GM18508 (cell line): ENCODE measurements around the gene UMAD1.

Experiments
- ATAC-seq: cut with Tn5 transposase; IDR thresholded peaks from one replicate; pipeline ENCODE4 v1.9.1; 2021; ENCODE audit warnings: moderate number of reproducible peaks; ENCODE audit not compliant: insufficient read depth, unreplicated experiment

Gene UMAD1

DNA sequence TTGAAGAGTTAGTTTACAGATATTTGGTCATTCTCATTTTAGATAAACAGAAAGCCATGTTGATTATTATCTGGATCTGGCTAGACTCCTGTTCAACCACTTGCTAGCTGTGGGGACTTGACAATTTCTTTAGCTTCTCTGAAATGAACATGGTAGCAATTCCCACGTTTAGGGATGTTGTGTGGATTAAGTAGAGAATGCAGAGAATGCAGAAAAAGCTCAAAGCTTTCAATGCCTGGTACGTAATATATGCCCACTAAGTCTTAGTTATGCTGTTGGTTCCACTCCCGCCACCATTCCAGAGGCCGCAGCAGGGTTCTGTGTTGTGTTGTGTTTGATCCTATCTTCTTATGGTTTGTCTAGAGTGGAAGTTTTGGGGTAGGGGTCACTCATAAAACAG, 117.0 kb downstream of the UMAD1 start:
- ATAC-seq: no peak

DNA sequence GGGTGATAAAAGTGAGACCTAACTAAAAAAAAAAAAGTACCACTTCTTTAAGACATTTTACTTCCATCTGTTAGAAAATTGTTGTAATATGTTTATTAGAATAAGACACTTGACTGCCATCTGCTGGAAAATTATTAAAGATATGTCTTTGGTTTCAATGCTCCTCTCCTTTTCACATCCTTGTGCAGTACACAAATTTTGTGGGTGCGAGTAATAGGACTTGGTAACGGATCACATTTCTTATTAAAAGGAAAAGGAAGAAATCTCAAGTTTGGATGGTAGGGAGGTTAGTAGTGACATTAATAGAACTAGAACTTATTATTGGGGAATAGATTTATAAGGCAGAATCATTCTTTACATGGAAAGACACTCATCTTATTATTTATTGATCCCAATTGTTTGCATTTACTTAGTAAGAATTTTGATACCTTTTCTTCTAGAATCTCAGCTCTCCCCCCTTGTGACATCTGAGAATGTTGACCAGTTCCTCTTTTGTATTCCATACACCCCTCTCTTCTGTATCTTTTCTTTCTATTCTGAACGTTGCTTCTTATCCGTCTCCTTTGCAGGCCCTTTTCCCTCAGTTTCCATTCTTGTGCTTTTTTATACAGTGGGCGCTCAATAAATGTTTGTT, 120.9 kb downstream of the UMAD1 start:
- no peak for ATAC-seq

DNA sequence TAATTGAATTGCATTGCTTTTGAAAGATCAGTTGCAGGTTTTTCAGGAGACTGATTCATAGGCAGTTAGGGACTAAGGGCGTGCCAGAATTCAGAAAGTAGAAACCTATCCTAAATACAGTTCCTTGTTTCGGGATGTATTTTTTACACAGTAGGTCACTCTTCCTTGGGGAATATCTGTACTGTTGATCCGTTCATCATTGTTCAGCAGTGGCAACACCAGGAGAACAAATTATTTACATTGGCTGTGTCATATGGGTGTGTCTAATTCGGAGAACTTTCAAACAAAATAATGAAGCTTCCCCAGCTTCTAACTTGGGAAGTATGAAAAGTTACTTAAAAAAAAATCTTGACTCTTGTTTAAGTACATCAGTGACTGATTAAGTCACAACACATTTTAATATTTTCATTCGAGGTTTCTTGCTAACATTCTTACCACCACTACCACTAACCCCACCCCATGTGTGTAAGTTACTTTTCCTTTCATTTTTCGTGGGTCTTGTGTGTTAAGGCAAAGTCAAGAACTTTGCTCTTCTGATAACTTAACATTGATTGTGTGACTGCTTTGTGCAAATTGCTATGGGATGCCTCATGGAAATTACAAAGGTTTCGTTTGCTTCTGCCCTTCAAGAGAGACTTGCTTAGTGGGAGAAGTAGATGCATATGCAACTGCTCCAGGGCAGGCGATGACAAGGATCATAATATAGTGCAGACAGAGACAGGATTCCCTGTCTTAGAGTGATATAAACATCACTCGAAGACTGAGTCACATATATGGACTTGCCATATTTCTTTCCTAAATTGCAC, 121.6 kb downstream of the UMAD1 start:
- peak; percentile 39 for ATAC-seq

DNA sequence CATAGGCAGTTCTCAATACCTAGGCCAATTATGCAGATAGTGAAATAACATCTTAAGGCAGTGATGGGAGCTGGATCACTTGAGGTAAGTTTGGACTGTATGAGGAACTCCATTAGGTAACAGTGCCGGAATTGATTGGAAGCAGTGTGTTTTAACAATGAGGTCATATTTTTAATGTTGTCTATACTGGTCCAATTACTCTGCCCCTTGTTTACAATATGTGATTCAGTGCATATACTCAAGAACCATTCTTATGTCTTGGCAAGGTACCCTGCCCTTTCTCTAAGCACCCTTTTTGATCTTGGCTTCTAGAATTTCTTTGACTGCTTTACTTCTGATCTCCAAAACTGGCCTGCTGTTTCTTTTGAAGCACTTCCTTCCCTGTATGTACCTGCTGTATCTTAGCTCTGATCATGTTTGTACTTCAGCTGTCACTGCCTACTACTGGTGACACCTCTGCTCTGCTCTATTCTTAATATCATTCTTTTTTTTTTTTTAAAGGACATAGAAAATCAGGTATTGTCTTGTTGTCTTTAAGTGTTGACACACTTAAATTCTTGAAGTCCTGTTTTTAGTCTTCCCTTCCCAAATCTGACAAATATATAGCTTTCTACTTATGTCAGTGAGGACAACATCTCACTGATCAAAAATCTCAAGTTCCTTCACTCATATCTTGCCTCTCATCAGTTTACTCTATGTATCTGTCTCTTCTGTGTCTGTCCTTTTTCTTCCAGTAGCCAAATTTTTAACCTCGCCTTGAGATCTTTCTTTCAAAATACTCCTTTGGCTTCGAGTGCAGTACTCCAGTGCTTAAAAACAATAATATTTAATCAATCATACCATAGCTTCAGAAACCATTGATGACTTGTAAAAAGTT, 124.2 kb downstream of the UMAD1 start:
- no peak for ATAC-seq

DNA sequence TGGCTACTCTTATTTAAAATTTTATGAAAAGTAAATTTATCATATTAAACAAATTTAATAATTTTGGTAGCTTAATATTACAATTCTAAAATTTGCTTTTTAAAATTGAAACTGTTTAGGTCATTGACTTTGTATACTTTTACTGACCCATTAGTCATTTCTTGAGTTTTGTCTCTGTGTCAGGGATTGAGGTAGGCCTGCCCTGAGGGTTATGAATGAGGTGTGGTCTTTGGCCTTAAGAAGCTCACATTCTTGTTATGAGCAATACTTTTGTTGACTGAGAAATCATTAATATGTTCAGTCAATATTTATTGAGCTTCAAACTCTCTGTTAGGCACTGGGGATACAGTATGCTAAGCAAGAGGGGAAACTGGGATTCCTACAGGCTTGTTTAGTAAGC, 124.9 kb downstream of the UMAD1 start:
- ATAC-seq: peak; percentile 65

DNA sequence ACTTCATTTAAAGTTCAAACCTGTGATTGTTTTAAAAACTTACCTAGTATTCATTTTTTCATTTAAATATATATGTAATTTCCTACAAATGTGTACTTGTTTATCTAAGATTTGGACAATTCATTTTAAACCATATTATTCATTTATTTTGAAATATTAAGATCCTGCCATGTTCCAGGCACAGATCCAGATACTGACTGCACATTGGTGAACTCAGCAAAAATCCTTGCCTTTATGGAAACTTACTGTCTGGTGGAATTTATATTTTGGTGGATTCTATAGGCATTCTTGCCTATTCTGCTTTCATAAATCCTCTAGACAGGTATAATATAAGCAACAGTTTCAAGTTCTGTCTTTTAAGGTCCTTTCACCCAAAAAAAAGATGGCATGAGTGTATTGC, 126.1 kb downstream of the UMAD1 start:
- no peak for ATAC-seq

DNA sequence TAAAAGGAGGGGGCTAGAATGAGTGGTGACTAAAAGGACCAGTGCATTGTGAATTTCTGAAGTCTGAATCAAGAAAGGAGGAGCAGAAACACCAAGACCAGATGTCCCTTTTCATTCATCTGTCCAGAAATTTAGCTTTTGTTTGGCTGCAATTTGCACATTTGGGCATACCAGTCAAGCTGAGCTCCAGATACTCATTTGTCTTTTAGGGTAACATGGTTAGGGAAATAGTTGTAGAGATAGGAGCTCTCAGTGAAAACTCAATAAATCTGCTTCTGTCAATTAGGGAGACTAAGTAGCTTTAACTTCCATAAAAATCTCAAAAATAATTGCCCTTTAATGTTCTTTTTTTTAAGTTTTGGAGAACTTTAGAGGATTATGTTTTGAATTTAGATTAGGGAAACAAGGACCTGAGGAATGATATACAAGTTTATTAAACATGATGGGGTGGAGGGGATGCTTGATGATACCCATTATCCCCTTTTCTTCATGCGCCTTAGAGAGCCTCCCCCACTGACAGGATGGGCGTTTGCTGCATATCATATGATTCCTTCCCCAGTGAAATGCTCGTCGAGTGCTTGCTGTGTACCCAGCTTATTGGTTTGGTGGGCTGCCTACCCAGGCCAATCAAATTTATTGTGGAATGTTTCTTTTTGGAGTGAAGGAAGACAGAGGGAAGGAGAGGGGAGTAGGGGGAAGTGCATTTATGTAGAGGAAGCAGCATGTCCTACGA, 128.6 kb downstream of the UMAD1 start:
- ATAC-seq: no peak

DNA sequence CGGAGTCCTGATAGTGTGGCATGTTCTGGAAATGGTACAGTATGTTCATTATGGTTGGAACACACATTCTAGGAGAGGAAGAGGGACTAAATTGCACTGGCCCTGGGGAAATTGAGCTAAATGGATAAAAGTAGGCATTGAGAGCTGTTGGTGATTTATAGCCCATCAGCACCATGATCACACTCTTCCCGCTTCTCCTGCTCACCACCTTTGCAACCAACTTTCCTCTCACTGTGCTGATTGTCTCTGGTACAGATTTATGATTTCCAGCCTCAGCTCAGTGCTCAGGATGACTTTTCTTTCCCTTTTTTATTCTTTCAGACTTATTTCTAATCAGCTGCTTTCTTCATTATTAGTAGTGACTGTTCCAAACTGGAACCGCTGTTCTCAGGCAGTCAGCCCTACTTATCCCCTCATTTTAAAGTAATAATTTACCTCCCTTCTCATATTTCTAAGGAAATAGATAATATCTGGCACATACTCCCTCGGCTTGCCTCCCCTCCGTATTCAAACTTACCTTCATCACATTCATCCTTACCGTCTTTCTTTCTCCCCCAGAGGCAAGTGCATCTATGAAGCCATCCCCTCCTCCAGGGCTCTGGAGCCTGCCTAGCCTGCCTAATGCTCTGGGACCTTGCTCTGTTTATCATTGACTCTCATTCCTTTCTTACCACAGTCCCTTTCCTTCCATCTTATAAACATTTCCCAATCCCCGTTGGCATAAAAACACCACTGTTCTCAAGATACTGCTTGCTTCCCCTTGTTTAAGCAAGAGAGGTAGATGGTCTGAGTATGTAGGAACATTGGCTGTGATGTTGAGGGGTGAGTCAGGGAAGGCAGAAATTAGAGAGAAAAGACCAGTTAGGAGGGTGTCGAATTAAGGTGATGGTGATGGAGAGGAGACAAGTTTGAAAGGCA, 129.4 kb downstream of the UMAD1 start:
- ATAC-seq: no peak

DNA sequence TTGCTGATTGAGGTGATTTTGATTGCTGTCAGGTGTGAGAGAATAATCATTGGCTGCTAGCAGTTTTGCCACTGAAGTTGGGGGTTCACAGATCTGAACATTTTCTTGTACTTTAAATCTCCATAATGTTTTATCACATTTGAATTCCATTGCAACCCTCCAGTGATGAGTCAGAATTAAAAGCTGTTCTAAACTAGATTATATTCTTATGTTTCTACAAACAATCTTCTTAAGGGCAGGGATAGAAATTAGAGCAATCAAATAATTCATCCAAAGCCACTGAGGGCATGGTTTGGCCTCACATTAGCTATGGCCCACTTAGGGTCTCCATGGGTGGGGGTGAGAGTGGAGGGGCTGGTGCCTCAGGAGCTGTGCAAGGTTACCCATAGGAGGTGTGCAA, 130.9 kb downstream of the UMAD1 start:
- no peak for ATAC-seq

DNA sequence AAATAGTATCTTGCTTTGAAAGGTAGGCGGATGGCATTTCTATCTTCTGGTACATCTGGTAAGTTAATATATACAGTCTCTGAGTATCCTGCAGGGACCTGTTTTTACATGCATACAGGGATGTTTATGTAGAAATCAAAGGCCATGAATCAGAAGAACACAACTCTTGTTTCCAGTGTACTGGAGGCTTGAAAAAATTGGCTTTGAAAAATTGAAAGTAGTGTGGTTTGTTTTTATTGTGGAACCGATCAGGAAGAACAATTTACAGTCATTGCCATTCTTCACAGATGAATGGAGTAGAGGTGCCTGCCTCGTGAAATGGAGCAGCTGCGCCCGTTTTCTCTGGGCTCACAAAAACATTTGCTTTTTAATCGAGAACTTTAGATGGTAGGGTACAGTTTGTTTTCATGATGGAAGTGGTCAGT, 131.9 kb downstream of the UMAD1 start:
- ATAC-seq: no peak

DNA sequence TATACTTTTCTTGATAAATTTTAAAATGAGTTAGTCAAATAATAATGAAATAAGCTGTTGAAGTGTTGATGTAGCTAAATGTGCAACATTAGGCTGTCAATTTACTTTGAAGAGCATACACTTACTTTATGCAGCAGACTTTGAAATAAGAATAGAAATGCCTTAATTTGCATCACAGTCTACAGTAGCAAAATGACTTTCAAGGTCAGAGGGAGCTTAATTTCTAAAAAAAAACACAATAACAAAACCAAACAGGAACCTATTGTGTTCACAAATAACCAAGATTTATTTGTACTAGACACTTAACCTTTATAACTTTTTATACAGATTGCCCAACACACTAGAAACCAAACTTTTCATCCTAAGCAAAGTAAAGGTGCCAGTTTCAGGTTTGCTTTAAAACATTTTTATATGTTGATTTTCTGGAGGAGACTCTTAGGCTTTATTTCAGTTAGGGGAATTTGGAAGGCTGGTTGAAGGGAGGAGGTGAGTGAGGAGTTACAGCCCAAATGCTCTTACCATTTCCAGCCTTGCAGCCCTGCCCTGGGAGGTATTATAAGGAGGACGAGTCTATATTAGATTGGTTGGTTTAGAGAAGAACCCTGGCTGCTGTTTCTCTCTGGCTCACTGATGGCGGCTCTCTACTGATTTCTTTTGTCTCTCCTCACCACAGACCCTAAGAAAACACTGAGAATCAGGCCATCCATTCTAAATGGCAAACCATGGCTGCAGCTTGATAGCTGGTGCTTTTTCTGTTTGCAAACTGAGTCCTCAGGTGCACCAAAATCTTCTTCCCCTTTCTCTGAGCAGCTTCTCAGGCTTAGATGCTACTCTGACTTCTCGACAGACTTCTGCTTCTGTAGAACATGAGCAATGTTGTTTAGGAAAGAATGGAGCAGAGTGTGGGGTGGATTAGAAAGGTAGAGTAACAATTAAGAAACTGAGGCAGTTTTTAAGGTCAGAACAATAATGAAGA, 133.1 kb downstream of the UMAD1 start:
- ATAC-seq: no peak

DNA sequence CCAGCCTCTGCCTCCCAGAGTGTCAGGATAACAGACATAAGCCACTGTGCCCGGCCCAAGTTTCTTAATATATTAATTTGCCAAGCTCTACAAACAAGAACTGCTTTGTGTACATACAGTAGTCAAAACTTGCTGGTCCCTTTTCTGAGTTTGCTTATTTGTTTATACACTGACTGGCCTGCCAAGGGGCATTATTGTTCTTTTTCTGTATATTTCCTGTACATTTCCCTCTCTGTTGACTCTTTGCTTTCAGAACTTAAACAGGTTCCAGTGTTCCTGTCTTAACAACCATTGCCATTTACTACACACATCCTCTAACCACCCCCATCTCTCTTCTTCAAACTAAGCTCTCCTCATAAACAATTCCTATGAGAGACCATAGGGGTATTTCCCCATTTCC, 139.3 kb downstream of the UMAD1 start:
- no peak for ATAC-seq

DNA sequence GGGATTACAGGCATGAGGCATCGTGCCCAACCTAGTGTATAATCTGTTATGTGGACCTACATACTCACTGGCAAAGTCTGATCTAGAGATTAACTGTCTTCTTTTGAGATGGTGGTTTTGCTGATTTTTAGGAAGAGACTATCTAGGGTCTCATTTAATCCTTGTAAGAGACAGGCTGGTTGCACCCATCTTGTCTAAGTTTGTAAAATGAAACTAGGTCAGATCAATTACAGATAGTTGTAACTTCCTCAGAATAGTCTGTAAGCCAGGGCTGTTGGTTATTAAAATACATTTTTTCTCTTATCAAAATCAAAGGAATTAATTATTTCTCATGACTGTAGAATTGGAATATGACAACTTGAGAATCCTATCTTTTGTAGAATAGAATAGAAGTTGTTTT, 142.4 kb downstream of the UMAD1 start:
- no peak for ATAC-seq

DNA sequence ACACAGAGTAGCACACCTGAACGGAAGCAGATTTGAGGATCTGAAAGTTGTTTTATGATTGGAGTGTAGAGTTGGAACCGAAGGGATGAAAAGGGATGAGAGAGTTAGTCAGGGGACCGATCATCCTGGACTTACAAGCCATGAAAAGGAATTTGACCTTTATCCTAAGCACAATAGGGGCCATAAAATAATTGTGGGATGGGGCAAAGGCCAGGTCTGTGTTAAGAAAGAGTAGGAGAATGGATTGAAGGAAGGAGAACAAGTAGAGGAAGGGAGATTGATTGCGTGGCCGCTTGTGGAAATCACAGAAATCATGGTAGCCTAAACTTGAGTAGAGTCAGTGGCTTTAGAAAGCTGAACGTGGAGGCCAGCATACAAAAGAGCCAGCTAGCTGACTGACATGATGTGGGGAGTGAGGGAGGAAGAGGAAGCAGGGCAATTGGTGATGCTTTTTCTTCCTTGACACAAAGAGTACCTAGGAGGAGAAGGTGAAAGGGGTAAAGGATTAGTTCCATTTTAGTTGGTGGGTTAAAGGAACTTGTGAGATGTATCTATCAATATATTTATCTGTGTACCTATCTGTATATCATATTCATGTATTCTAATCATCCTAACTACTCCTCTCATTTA, 144.9 kb downstream of the UMAD1 start:
- ATAC-seq: no peak

DNA sequence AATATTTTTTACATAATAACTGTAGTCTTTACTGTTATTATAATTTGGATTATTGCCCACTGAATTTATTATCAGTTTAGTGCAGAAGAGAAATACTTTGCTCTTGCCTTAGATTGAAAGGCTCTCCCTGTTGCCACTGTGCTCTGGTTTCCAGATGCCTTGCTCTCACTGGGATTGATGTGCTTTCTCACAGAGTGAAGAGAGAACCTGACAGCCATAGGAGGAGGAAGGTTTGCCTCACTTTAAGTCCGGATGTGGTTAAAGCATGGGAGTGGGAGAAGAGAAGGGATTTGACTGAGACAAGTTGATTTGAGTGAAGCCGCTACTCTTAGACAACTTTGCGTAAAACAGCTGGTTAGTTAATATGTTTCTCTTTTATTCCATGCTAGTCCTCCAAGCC, 146.0 kb downstream of the UMAD1 start:
- ATAC-seq: no peak

DNA sequence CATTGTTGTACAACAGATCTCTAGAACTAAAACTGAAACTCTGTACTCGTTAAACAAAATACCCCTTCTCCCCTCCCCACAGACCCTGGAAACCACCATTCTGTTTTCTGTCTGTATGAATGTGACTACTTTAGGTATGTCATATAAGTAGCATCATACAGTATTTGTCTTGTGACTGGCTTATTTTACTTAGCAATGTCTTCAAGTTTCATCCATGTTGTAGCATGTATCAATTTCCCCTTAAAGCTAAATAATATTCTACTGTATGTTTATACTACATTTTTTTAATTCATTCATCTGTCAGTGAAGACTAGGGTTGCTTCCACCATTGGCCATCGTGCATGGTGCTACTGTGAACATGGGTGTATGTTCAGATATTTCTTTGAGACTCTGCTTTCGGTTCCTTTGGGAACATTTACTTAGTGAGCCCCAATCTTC, 149.0 kb downstream of the UMAD1 start:
- ATAC-seq: peak; percentile 82

DNA sequence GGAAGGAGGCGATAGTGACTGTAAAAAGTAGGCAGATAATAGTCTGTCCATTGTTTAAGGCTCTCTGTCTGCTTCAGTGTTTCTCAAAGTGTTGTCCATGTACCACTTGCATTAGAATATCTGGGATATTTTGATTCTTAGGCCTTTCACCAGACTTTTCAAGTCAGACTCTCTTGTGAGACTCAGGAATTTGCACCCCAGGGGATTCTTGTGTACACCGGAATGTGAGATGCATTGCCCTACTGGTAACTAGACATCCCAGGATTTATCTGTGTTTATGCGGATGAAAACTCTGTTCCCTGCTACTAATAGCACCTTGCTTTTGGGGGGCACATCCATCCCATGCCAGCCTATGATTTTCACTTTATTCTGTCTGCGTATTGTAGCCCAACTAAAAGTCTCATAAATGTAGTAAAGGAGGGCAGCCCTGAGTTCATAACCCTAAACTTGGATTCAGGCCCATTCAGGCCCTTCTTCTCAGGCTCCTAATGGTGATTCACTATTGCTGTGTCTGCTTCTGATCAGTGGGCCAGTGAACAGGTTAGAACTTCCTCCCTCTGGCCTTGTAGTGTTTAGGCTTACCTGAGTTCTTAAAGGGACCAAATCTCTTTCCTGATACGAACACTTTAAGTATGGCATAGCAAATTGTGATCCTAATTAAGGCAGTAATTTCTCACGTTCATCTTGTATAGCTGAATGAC, 149.6 kb downstream of the UMAD1 start:
- ATAC-seq: no peak
